ENCODE measurements around the gene GH2.
"Not testable (repeated sequence)": the region's sequence is repeated elsewhere in the genome, so short reads cannot be mapped to it uniquely, and the experiment has no call there.

The GH2 gene

GRCh38 chr17:63901971-63902370 lies 20.2 kb upstream of the GH2 start:
- H3K27me3 Mint-ChIP-seq; H3K4me3 Mint-ChIP-seq; ATAC-seq (ENCODE audit: low read depth); H3K9me3 Mint-ChIP-seq; DNase-seq (ENCODE audit: low spot score in 2 of 2); H3K27ac Mint-ChIP-seq; H3K36me3 Mint-ChIP-seq; H3K4me1 Mint-ChIP-seq: not testable (repeated sequence)

GRCh38 chr17:63898899-63899798 lies 17.4 kb upstream of the GH2 start:
- not testable (repeated sequence) for H3K9me3 Mint-ChIP-seq; H3K36me3 Mint-ChIP-seq; H3K4me3 Mint-ChIP-seq; H3K4me1 Mint-ChIP-seq; H3K27me3 Mint-ChIP-seq; DNase-seq (ENCODE audit: low spot score in 2 of 2); H3K27ac Mint-ChIP-seq
- peak; percentile 18 for ATAC-seq (ENCODE audit: low read depth)

- not testable (repeated sequence) for H3K27me3 Mint-ChIP-seq; H3K4me3 Mint-ChIP-seq; H3K4me1 Mint-ChIP-seq; H3K36me3 Mint-ChIP-seq; H3K9me3 Mint-ChIP-seq; DNase-seq (ENCODE audit: low spot score in 2 of 2); H3K27ac Mint-ChIP-seq
- ATAC-seq (ENCODE audit: low read depth), result peak; percentile 67
Measured at GRCh38 chr17:63896524-63897354, 15.0 kb upstream of the GH2 start, which contains the start of gene CSH1. CSH1 (minus strand) TSS chr17:63896574; CDS start chr17:63896511, 63 bp downstream.

- H3K4me3 Mint-ChIP-seq; H3K27ac Mint-ChIP-seq; ATAC-seq (ENCODE audit: low read depth); H3K4me1 Mint-ChIP-seq; H3K36me3 Mint-ChIP-seq; H3K27me3 Mint-ChIP-seq; DNase-seq (ENCODE audit: low spot score in 2 of 2); H3K9me3 Mint-ChIP-seq: not testable (repeated sequence)
Measured at GRCh38 chr17:63894821-63895220, 13.1 kb upstream of the GH2 start.

GRCh38 chr17:63894021-63894420 lies 12.3 kb upstream of the GH2 start:
- H3K27me3 Mint-ChIP-seq; H3K36me3 Mint-ChIP-seq; H3K4me1 Mint-ChIP-seq; H3K4me3 Mint-ChIP-seq; H3K9me3 Mint-ChIP-seq; ATAC-seq (ENCODE audit: low read depth); DNase-seq (ENCODE audit: low spot score in 2 of 2); H3K27ac Mint-ChIP-seq: not testable (repeated sequence)

- not testable (repeated sequence) for DNase-seq (ENCODE audit: low spot score in 2 of 2); H3K36me3 Mint-ChIP-seq; H3K9me3 Mint-ChIP-seq; ATAC-seq (ENCODE audit: low read depth); H3K4me1 Mint-ChIP-seq; H3K4me3 Mint-ChIP-seq; H3K27ac Mint-ChIP-seq; H3K27me3 Mint-ChIP-seq
Measured at GRCh38 chr17:63892316-63893037, 10.7 kb upstream of the GH2 start.

GRCh38 chr17:63889026-63889848 lies 7.5 kb upstream of the GH2 start:
- not testable (repeated sequence) for H3K27me3 Mint-ChIP-seq; DNase-seq (ENCODE audit: low spot score in 2 of 2); H3K27ac Mint-ChIP-seq; H3K9me3 Mint-ChIP-seq; H3K4me1 Mint-ChIP-seq; H3K36me3 Mint-ChIP-seq
- peak; percentile 90 for ATAC-seq (ENCODE audit: low read depth)
- peak overlapping the region; percentile 51 for H3K4me3 Mint-ChIP-seq

- H3K4me3 Mint-ChIP-seq; ATAC-seq (ENCODE audit: low read depth); H3K36me3 Mint-ChIP-seq; H3K27ac Mint-ChIP-seq; DNase-seq (ENCODE audit: low spot score in 2 of 2); H3K9me3 Mint-ChIP-seq; H3K27me3 Mint-ChIP-seq; H3K4me1 Mint-ChIP-seq: not testable (repeated sequence)
Measured at GRCh38 chr17:63885119-63885518, 3.4 kb upstream of the GH2 start.

GRCh38 chr17:63882626-63883126 lies 932 bp upstream of the GH2 start:
- not testable (repeated sequence) for H3K27ac Mint-ChIP-seq

GRCh38 chr17:63881337-63881736 lies 407 bp downstream of the GH2 start:
- peaks cover 14% of the 10 kb centered on the region for H3K4me1 Mint-ChIP-seq
- not testable (repeated sequence) for H3K36me3 Mint-ChIP-seq; H3K27ac Mint-ChIP-seq; H3K4me3 Mint-ChIP-seq; H3K27me3 Mint-ChIP-seq; DNase-seq (ENCODE audit: low spot score in 2 of 2); H3K9me3 Mint-ChIP-seq; ATAC-seq (ENCODE audit: low read depth)

More at GRCh38 chr17:63882626-63883126, 932 bp upstream of the GH2 start:
- peaks cover 14% of the 10 kb centered on the region for H3K4me1 Mint-ChIP-seq
- not testable (repeated sequence) for H3K36me3 Mint-ChIP-seq; H3K27me3 Mint-ChIP-seq; ATAC-seq (ENCODE audit: low read depth); H3K9me3 Mint-ChIP-seq; DNase-seq (ENCODE audit: low spot score in 2 of 2); H3K4me3 Mint-ChIP-seq

- DNase-seq (ENCODE audit: low spot score in 2 of 2) (no peak), ATAC-seq (ENCODE audit: low read depth) (no peak)
- H3K36me3 Mint-ChIP-seq, result no peaks in the 10 kb centered on the region
- H3K27me3 Mint-ChIP-seq, result no peaks in the 10 kb centered on the region
- peaks cover 14% of the 10 kb centered on the region for H3K4me1 Mint-ChIP-seq
- no peak overlapping the region for H3K4me3 Mint-ChIP-seq
- no peak overlapping the region for H3K27ac Mint-ChIP-seq
- no peaks in the 10 kb centered on the region for H3K9me3 Mint-ChIP-seq
Measured at GRCh38 chr17:63880706-63881105, 1.0 kb downstream of the GH2 start.

- Mint-ChIP-seq H3K4me3 (peak overlapping the region; percentile 57), H3K4me1 (peaks cover 17% of the 10 kb centered on the region), H3K27ac (peak overlapping the region; percentile 3)
- not testable (repeated sequence) for DNase-seq (ENCODE audit: low spot score in 2 of 2); H3K9me3 Mint-ChIP-seq; H3K27me3 Mint-ChIP-seq; H3K36me3 Mint-ChIP-seq
- peak; percentile 60 for ATAC-seq (ENCODE audit: low read depth)
Measured at GRCh38 chr17:63878413-63878812, 3.3 kb downstream of the GH2 start.

- DNase-seq (ENCODE audit: low spot score in 2 of 2); H3K27me3 Mint-ChIP-seq; ATAC-seq (ENCODE audit: low read depth); H3K9me3 Mint-ChIP-seq; H3K36me3 Mint-ChIP-seq; H3K27ac Mint-ChIP-seq; H3K4me3 Mint-ChIP-seq: not testable (repeated sequence)
- peaks cover 15% of the 10 kb centered on the region for H3K4me1 Mint-ChIP-seq
Measured at GRCh38 chr17:63874693-63875092, 7.1 kb downstream of the GH2 start.

Data from memory B cell (primary cell).